ENCODE results near the gene ANKRD29. TPM values are rescaled to one million over a fixed set of nuclear protein-coding genes. Genes with fewer than 3 reads are reported as not detected.

ANKRD29 gene
- total and polyA plus RNA-seq, 2 donors (not counting 3 experiments of a cell fraction or from before 2014, with no cell fraction given) = 0.03 to 2.6 TPM

- intact Hi-C loops (cut with micrococcal nuclease) = loop anchor here (2.0 to 5.0 kb wide), 2 partner anchors 22 to 39 kb away; partner anchors contain the start of gene LAMA3
- peak overlapping the region; percentile 65 for H2AFZ ChIP-seq (ENCODE audit: low read depth, low read length)
- POLR2A ChIA-PET = no interaction called here
- CTCF ChIA-PET = interaction anchor here (1.5 to 2.2 kb wide), 2 partner anchors 21 to 54 kb away, joined by 3 to 5 read pairs; no protein-coding TSS in a partner anchor
- no peak overlapping the region for H3K4me3 ChIP-seq (replicated peaks in 1 of 3; ENCODE audit: insufficient read depth in 1 of 3, low read depth in 1 of 3, low read length in 3 of 3)
- no peaks in the 10 kb centered on the region for H3K9me1 ChIP-seq (replicated peaks; ENCODE audit: control insufficient read depth, extremely low read depth, insufficient read depth, low read length)
- dilution Hi-C loops (cut with MboI; ENCODE audit: extremely low pct_ligation_motif_present, low sequenced_read_pairs) = no loop called here
- FAIRE-seq = no peak
- no peak for TF ChIP-seq POLR2A (IDR thresholded peaks at IDR 0.05; ENCODE audit: low read depth, low read length)
- TF ChIP-seq JUN (IDR thresholded peaks at IDR 0.05; ENCODE audit: borderline replicate concordance, insufficient read depth, insufficient read length, low read depth) = no peak
- TF ChIP-seq POLR2AphosphoS5 (IDR thresholded peaks at IDR 0.05; ENCODE audit: insufficient read depth, low read depth, low read length) = no peak
- TF ChIP-seq EZH2 (IDR thresholded peaks at IDR 0.05; ENCODE audit: borderline replicate concordance, low read depth, low read length, severe bottlenecking) = no peak
- TF ChIP-seq, protein P1, sequence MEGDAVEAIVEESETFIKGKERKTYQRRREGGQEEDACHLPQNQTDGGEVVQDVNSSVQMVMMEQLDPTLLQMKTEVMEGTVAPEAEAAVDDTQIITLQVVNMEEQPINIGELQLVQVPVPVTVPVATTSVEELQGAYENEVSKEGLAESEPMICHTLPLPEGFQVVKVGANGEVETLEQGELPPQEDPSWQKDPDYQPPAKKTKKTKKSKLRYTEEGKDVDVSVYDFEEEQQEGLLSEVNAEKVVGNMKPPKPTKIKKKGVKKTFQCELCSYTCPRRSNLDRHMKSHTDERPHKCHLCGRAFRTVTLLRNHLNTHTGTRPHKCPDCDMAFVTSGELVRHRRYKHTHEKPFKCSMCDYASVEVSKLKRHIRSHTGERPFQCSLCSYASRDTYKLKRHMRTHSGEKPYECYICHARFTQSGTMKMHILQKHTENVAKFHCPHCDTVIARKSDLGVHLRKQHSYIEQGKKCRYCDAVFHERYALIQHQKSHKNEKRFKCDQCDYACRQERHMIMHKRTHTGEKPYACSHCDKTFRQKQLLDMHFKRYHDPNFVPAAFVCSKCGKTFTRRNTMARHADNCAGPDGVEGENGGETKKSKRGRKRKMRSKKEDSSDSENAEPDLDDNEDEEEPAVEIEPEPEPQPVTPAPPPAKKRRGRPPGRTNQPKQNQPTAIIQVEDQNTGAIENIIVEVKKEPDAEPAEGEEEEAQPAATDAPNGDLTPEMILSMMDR (IDR thresholded peaks at IDR 0.05; ENCODE audit: extremely low read depth in 1 of 2, insufficient read depth in 1 of 2, low read depth in 1 of 2, low read length in 2 of 2) = no peak
- no peak for TF ChIP-seq GATA2 (IDR thresholded peaks at IDR 0.05; ENCODE audit: insufficient read depth, insufficient read length, low read depth, low read length)
- no peak for TF ChIP-seq MYC (IDR thresholded peaks at IDR 0.05; ENCODE audit: low read depth, low read length)
- no peak for TF ChIP-seq FOS (IDR thresholded peaks at IDR 0.05; ENCODE audit: borderline replicate concordance, insufficient read depth, low read length)
- TF ChIP-seq, protein P2, sequence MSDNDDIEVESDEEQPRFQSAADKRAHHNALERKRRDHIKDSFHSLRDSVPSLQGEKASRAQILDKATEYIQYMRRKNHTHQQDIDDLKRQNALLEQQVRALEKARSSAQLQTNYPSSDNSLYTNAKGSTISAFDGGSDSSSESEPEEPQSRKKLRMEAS (IDR thresholded peaks at IDR 0.05; ENCODE audit: insufficient read depth, insufficient read length) = no peak
- no peak overlapping the region for H3K27ac ChIP-seq (ENCODE audit: insufficient read depth, low read depth, low read length)
- H3K4me2 ChIP-seq (ENCODE audit: insufficient read depth, low read length) = peak overlapping the region; percentile 45
- no peaks in the 10 kb centered on the region for H3K9me3 ChIP-seq (replicated peaks; ENCODE audit: control insufficient read depth, insufficient read depth, low read length)
- peaks cover 0 to 10% of the 10 kb centered on the region in 2 experiments for H3K27me3 ChIP-seq (ENCODE audit: control insufficient read depth in 2 of 2, insufficient read depth in 2 of 2, low read length in 2 of 2)
- H3K9ac ChIP-seq (replicated peaks; ENCODE audit: extremely low read depth, insufficient read depth, low read length) = no peak overlapping the region
- no peaks in the 10 kb centered on the region for H3K79me2 ChIP-seq (ENCODE audit: control insufficient read depth, insufficient read depth, low read length)
- no TSS peak for BruUV-seq (replicated peaks)
- H3K4me1 ChIP-seq (ENCODE audit: control insufficient read depth, extremely low read depth, insufficient read depth, low read length) = peaks cover 10% of the 10 kb centered on the region
- DNase-seq (ENCODE audit: low read depth, low spot score) = no peak
- no peaks in the 10 kb centered on the region for H3K36me3 ChIP-seq (ENCODE audit: control insufficient read depth in 2 of 2, extremely low read depth in 1 of 2, insufficient read depth in 2 of 2, low read length in 2 of 2)
- H4K20me1 ChIP-seq (replicated peaks; ENCODE audit: control insufficient read depth, extremely low read depth, insufficient read depth, low read length) = no peaks in the 10 kb centered on the region
Observed at GRCh38 chr18:23648456-23648855, 14.3 kb downstream of the ANKRD29 start.
